Measurements from ENCODE around the gene CSF3. TPM values are rescaled to one million over a fixed set of nuclear protein-coding genes. Genes with fewer than 3 reads are reported as not detected.

CSF3 gene
- total RNA-seq, 1 donor from 2014 or later: not detected

- intact Hi-C loops (cut with micrococcal nuclease): no loop called here
These were observed 7.8 kb downstream of the CSF3 start for GRCh38 chr17:40022961-40023541.

- intact Hi-C loops (cut with micrococcal nuclease): no loop called here
These were observed 8.5 kb downstream of the CSF3 start for GRCh38 chr17:40023590-40024292.

- intact Hi-C loops (cut with micrococcal nuclease): no loop called here
These were observed 9.7 kb downstream of the CSF3 start for GRCh38 chr17:40024901-40025300.

- intact Hi-C loops (cut with micrococcal nuclease): no loop called here
These were observed 10.3 kb downstream of the CSF3 start for GRCh38 chr17:40025559-40025958.

GRCh38 chr17:40025991-40026815 lies 11.0 kb downstream of the CSF3 start:
- intact Hi-C loops (cut with micrococcal nuclease): loop anchor here (2.0 kb wide), 1 partner anchor 45 kb away; the partner anchor contains the start of gene PSMD3

- intact Hi-C loops (cut with micrococcal nuclease): loop anchor here (1.0 to 2.0 kb wide), 4 partner anchors 14 to 405 kb away; partner anchors contain the start of gene PSMD3
These were observed 11.8 kb downstream of the CSF3 start for GRCh38 chr17:40026816-40027613.

GRCh38 chr17:40027614-40028012 lies 12.4 kb downstream of the CSF3 start:
- intact Hi-C loops (cut with micrococcal nuclease): loop anchor here (1.0 to 2.0 kb wide), 4 partner anchors 14 to 405 kb away; partner anchors contain the start of gene PSMD3

- intact Hi-C loops (cut with micrococcal nuclease): no loop called here
These were observed 13.4 kb downstream of the CSF3 start for GRCh38 chr17:40028595-40028994.

- intact Hi-C loops (cut with micrococcal nuclease): no loop called here
These were observed 16.5 kb downstream of the CSF3 start for GRCh38 chr17:40031706-40032105.

- intact Hi-C loops (cut with micrococcal nuclease): no loop called here
These were observed 17.4 kb downstream of the CSF3 start for GRCh38 chr17:40032322-40033320.

- intact Hi-C loops (cut with micrococcal nuclease): no loop called here
These were observed 18.1 kb downstream of the CSF3 start for GRCh38 chr17:40033339-40033738.

- intact Hi-C loops (cut with micrococcal nuclease): no loop called here
These were observed 19.4 kb downstream of the CSF3 start for GRCh38 chr17:40034426-40035161.

GRCh38 chr17:40035162-40035559 lies 19.9 kb downstream of the CSF3 start:
- intact Hi-C loops (cut with micrococcal nuclease): no loop called here

- intact Hi-C loops (cut with micrococcal nuclease): no loop called here
These were observed 23.8 kb downstream of the CSF3 start for GRCh38 chr17:40038882-40039513.

- intact Hi-C loops (cut with micrococcal nuclease): no loop called here
These were observed 26.0 kb downstream of the CSF3 start for GRCh38 chr17:40041196-40041595.

GRCh38 chr17:40056379-40057015 lies 41.3 kb downstream of the CSF3 start:
- intact Hi-C loops (cut with micrococcal nuclease): no loop called here

- intact Hi-C loops (cut with micrococcal nuclease): no loop called here
These were observed 43.0 kb downstream of the CSF3 start for GRCh38 chr17:40058186-40058784.

GRCh38 chr17:40058865-40059264 lies 43.6 kb downstream of the CSF3 start:
- intact Hi-C loops (cut with micrococcal nuclease): no loop called here

All from T-helper 1 cell treated with Interleukin-12 subunit alpha and Interleukin-12 subunit beta and Interleukin-4 antibody, amounts not matched to agents 30 ng/mL and 1 ng/mL, for 36 hours (primary cell).